AG04449 (cell line): Measurements from ENCODE around the gene PRKAG2.
A peak's percentile ranks its signal among the peaks of the same experiment; 100 is the strongest.

Experiments
- CTCF ChIA-PET: fragments of 350-600 bp; formaldehyde crosslinking; extraction: SDS; loops from one replicate; lab custom pipeline; 2021; ENCODE audit warnings: antibody characterized with exemption; lab: Yijun Ruan, JAX
- POLR2A ChIA-PET: fragments of 400-600, 350-600 bp; formaldehyde crosslinking; extraction: SDS; loops from one replicate; lab custom pipeline; 2020; ENCODE audit warnings: antibody characterized with exemption, inconsistent platforms; lab: Yijun Ruan, JAX
- DNase-seq: peaks from one replicate; pipeline ENCODE4 v3.0.0-alpha.2; 2010; ENCODE audit warnings: low read depth, low spot score
- H3K4me3 ChIP-seq: 2 replicates; pipeline ENCODE4 v1.5.1; 2011; ENCODE audit warnings: low read depth, mild to moderate bottlenecking, control low read depth, low read length
- TF ChIP-seq, protein P1 (sequence below): IDR thresholded peaks from one replicate; pipeline ENCODE4 v1.5.1; 2011; ENCODE audit warnings: mild to moderate bottlenecking, moderate library complexity, low read length, control low read depth, inconsistent platforms; ENCODE audit not compliant: insufficient read depth; ENCODE audit errors: missing control alignments

The PRKAG2 gene

DNA sequence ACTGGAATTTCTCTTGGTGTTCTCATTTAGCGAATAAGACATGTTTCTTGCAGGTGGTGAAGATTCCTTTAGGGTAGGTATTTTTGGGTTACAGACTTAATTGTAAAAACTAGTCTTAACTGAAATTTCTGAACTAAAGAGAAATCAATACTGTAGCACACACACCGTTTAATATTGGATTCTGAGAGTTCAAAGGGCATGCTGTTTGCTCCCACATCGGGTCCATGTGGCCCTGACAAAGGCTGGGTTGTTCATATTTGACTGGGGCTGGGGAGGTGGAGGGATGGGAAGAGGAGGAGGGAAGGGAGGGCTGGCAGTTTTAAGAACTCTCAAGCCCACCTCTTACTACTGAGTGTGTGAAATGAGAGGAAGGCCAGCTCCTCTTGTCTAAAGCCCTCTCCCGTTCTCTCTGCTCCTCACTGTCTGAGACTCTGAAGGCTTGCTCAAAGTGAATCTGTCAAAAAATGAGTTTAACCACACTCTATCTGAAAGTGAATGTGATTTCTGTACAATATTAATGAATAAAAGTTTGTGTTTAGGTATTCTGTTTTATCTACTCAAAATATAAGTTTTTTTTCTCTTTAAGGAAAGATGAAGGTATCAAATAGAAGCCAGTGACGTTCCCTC is 317.2 kb downstream of the PRKAG2 start:
- ChIA-PET CTCF (interaction anchor here (0.6 to 0.9 kb wide), 2 partner anchors 126 to 223 kb away, joined by 3 to 4 read pairs; no protein-coding TSS in a partner anchor), POLR2A (no interaction called here)
- TF ChIP-seq, protein P1, sequence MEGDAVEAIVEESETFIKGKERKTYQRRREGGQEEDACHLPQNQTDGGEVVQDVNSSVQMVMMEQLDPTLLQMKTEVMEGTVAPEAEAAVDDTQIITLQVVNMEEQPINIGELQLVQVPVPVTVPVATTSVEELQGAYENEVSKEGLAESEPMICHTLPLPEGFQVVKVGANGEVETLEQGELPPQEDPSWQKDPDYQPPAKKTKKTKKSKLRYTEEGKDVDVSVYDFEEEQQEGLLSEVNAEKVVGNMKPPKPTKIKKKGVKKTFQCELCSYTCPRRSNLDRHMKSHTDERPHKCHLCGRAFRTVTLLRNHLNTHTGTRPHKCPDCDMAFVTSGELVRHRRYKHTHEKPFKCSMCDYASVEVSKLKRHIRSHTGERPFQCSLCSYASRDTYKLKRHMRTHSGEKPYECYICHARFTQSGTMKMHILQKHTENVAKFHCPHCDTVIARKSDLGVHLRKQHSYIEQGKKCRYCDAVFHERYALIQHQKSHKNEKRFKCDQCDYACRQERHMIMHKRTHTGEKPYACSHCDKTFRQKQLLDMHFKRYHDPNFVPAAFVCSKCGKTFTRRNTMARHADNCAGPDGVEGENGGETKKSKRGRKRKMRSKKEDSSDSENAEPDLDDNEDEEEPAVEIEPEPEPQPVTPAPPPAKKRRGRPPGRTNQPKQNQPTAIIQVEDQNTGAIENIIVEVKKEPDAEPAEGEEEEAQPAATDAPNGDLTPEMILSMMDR, result no peak
- DNase-seq, result no peak
- no peak overlapping the region for H3K4me3 ChIP-seq

- TF ChIP-seq, protein P1, result no peak
- ChIA-PET POLR2A (interaction anchor here (0.6 to 0.8 kb wide), 2 partner anchors 13 to 38 kb away, joined by 3 read pairs; no protein-coding TSS in a partner anchor), CTCF (interaction anchor here (0.9 to 5.0 kb wide), 6 partner anchors 12 to 207 kb away, joined by 3 to 29 read pairs (median 3); no protein-coding TSS in a partner anchor)
- no peak overlapping the region for H3K4me3 ChIP-seq
- DNase-seq, result peak; percentile 61
Observed at GRCh38 chr7:151558575-151558974, 318.3 kb downstream of the PRKAG2 start.

- CTCF ChIA-PET, result interaction anchor here (0.8 to 5.0 kb wide), 8 partner anchors 11 to 241 kb away, joined by 3 to 29 read pairs (median 4); no protein-coding TSS in a partner anchor
Observed at GRCh38 chr7:151556592-151556991, 320.3 kb downstream of the PRKAG2 start.

GRCh38 chr7:151553356-151553755 is 323.6 kb downstream of the PRKAG2 start:
- ChIA-PET POLR2A (no interaction called here), CTCF (interaction anchor here (0.6 to 2.1 kb wide), 3 partner anchors 205 to 229 kb away, joined by 3 to 5 read pairs (median 3); no protein-coding TSS in a partner anchor)
- TF ChIP-seq, protein P1, result no peak
- no peak overlapping the region for H3K4me3 ChIP-seq
- no peak for DNase-seq

More at GRCh38 chr7:151556592-151556991, 320.3 kb downstream of the PRKAG2 start:
- TF ChIP-seq, protein P1, result no peak
- POLR2A ChIA-PET, result no interaction called here
- DNase-seq, result no peak
- H3K4me3 ChIP-seq, result no peak overlapping the region

- H3K4me3 ChIP-seq, result no peak overlapping the region
- CTCF ChIA-PET, result interaction anchor here (0.7 to 2.1 kb wide), 4 partner anchors 14 to 207 kb away, joined by 3 to 5 read pairs (median 3); no protein-coding TSS in a partner anchor
- TF ChIP-seq, protein P1, result no peak
- POLR2A ChIA-PET, result no interaction called here
- DNase-seq, result no peak
Observed at GRCh38 chr7:151552352-151553028, 324.4 kb downstream of the PRKAG2 start.

DNA sequence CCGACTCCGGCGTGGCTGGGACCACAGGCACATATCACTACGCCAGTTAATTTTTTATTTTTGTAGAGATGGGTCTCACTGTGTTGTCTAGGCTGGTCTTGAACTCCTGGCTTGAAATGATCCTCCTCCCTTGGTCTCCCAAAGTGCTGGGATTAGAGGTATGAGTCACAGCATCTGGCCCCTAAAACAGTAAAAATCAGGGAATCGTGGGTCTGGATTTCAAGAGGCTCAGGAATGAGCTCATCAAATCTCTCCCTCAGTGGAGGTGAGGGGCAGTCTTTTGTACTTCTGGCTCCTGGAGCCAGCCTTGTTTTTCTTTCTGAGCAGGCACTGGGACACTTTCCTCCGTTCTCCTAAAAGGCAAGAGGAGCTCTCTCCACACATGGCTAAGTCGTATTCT is 325.1 kb downstream of the PRKAG2 start:
- ChIA-PET POLR2A (no interaction called here), CTCF (interaction anchor here (1.4 to 2.1 kb wide), 3 partner anchors 14 to 207 kb away, joined by 3 to 5 read pairs (median 3); no protein-coding TSS in a partner anchor)
- H3K4me3 ChIP-seq, result no peak overlapping the region
- DNase-seq, result no peak
- TF ChIP-seq, protein P1, result no peak
